HG02970 (cell line): ENCODE measurements around the gene ZNF746.
"Not testable (repeated sequence)": the region's sequence is repeated elsewhere in the genome, so short reads cannot be mapped to it uniquely, and the experiment has no call there.

Experiments
- ATAC-seq: cut with Tn5 transposase; IDR thresholded peaks from one replicate; pipeline ENCODE4 v1.9.1; 2021; ENCODE audit warnings: mild to moderate bottlenecking, moderate library complexity, moderate number of reproducible peaks; ENCODE audit not compliant: unreplicated experiment, low FRiP score

The ZNF746 gene

GRCh38 chr7:149497467-149498261 lies at the start of gene ZNF746:
TSS of gene ZNF746 (minus strand) at chr7:149497809. CDS start at chr7:149497536, 273 bp downstream.
- ATAC-seq, result peak; percentile 94

DNA sequence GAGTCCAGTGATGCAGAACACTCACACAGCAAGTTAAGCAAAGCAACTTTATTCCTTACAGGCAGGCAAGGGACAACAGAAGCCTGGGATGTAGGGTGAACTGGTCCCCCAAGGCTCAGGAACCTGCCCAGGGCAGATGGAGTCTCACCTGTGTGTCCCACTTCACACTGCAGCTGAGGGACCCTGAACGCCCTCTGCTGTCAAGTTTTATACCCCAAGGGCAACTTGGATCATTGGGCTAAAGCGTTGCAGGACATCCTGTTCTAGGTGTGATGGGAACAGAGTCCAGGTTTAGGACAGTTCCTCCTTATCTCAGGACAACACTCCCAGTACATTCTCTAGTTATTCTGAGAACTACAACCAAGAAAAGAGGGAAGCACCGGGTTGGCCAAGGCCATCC lies 49.5 kb upstream of the ZNF746 start:
- ATAC-seq, result no peak

DNA sequence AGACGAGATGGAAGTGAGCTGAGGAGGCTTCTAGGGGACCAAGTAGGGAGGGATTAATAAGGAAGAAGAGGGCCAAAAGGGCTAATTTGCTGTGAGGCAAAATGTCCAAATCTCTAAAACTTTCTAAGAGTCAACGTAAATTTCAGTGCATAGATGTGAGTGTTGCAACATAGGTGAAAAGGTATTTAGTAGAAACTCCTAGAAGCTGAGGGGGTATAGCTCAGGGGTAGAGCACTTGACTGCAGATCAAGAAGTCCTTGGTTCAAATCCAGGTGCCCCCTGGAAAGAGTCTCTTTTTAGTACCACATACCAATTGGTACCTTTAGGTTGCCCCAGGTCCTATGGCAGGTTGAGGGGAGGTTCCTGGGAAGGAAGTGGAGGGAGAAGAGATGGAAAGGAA lies 48.7 kb upstream of the ZNF746 start:
- no peak for ATAC-seq

GRCh38 chr7:149544028-149544427 lies 46.4 kb upstream of the ZNF746 start:
- no peak for ATAC-seq

DNA sequence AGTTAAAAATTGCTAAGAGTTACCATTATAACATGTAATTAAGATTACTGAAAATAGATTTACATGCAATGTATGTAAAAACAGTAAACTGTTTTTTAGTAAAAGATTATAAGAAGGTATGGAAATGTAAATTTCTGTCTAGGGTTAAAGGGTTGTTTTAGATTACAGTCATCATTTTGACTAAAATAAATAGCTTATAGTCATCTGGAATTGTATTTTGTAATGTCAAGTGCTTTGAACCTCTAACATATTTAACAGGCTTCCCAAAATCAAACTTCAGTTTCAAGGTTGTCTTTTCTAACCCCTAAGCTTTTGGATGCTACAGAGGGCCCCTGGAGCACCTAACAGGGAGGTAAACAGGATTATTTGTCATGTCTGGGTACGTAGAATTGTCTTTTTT lies 35.0 kb upstream of the ZNF746 start:
- no peak for ATAC-seq

- ATAC-seq, result no peak
Observed at GRCh38 chr7:149529136-149529718, 31.6 kb upstream of the ZNF746 start.

DNA sequence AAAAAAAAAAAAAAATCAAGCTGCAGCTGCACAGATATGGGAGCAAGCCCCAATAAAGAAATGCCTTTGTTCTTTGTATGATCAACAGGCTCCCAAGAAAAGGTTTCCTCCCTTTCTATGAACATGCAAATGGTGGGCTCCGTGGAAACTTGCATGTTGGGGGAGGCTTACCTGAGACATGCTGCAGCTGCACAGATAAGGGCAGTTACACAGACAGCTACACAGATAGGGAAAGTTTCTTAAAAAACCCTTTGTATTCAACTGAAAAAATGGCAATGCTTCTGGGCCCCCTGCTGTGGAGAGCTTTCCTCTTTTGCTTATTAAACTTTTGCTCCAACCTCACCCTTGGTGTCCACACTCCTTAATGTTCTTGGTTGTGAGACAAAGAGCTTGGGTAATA lies 29.8 kb upstream of the ZNF746 start:
- no peak for ATAC-seq

DNA sequence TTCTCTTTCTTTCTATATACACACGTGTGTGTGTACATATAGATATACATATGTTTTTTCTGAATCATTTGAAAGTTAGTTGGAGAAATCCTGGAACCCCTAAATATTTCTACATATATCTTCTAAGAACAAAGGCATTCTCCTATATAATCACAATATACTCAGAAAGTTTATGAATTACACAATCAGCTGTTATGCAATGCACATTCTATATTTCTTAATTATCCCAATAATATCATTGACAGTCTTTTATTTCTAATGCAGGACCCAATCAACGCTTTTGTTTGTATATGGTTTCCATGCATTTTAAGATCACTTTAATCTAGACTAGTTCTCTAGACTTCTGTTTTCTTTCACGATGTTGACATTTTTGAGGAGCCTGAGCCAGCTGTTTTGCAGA lies 27.7 kb upstream of the ZNF746 start:
- no peak for ATAC-seq

- ATAC-seq, result no peak
Observed at GRCh38 chr7:149524394-149524793, 26.8 kb upstream of the ZNF746 start.

DNA sequence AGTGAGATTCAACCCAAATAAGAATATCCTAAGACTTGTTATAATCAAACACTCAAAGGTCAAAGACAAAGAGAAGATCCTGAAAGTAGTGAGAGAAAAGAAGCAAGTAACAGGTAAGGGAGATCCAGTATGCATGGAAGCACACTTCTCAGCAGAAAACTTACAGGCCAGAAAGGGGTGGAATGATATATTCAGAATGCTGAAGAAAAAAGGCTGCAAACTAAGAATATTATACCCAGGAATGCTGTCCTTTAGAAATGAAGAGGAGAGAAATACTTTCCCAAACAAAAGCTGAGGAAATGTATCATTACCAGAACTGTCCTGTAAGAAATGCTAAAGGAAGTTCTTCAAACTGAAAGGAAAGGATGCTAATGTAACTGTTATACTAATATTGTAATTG lies 12.6 kb upstream of the ZNF746 start:
- ATAC-seq, result no peak

DNA sequence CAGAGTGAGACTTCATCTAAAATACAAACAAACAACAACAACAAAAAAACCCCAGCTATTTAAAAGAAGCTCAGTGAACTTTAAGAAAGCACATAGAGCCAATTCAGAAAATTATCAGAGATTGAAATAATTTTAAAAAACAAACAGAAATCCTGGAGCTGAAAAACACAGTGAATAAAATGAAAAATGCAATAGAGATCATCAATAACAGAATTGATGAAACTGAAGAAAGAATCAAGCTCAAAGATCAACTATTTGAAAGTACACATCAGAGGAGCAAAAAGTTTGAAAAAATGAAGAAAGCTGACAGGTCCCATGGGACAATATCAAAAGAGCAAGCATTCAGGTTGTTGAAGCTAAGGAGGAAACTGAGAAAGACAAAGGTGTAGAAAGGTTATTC lies 12.2 kb upstream of the ZNF746 start:
- ATAC-seq, result no peak

DNA sequence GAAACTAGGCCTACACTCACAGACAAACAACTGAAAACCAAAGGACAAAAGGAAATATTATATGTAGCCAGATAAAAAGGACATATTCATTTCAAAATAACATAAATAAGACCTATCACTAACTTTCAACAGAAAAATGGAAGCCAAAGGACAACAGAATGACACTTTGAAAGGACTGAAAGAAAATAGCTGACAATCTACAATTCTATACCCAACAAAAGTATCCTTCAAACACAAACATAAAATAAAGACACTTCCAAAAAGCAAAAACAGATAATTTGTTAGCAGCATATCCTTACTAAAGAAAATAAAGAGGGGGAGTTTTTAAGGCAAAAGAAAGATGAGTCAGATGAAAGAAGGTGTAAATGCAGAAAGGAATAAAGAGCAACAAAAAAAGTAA lies 7.9 kb upstream of the ZNF746 start:
- ATAC-seq, result no peak

DNA sequence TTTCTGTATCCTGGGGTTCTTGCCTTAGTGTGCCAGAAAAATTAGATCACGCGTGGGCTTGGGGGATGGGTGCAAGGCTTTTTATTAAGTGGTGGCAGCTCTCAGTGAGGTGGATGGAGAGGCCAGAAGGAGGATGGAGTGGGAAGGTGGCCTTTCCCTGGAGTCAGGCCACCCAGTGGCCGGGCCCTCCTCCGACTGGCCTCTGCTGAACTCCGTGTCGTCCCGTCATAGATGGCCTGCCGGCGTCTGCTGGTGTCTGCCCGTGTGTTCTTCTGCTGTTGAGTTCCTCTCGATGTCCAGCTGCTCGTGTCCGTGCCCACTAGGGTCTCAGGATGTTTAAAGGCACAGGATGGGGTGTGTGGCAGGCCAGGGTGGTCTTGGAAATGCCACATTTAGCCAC lies 4.0 kb upstream of the ZNF746 start:
- ATAC-seq, result no peak

DNA sequence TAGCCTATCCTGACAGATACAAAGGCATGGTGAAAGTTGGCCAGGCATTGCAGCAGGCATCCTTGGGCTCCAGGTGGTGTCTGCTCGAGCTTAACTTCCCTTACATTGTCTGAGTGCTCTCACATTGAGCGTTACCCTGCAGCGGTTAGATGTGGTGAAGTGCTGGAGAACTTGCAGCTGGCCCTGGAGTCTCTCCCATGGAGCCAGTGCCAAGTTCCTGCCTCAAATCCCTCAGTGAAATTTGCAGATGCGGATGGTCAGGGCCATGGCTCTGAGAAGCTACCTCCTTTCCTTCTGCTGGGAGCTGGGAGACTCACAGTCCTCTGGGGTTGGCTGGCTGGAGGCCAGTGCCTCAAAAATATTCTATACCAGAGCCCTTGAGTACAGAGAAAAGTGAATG lies 3.3 kb upstream of the ZNF746 start:
- ATAC-seq, result no peak

DNA sequence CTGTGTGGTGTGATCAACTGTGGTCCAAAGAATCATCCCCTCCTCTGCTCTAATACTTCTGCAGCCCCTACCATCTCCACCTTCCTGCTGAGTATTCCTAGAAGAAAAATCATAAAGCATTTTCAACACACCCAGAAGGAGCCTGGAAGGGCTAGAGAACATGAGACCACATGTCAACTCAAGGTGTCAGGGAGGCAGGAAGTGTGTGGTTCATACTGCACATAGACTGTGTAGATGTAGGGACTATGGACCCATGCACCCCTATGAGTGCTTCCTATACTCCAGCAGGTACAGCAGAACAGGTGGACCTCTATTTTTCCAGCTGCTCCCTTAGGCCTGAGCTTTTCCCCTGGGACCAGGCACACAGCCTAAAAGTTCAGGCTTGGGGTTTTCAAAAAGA lies 2.6 kb upstream of the ZNF746 start:
- ATAC-seq, result no peak

GRCh38 chr7:149498811-149499210 lies 1.2 kb upstream of the ZNF746 start:
- no peak for ATAC-seq

GRCh38 chr7:149496642-149497391 lies 792 bp downstream of the ZNF746 start:
- peak; percentile 19 for ATAC-seq

- no peak for ATAC-seq
Observed at GRCh38 chr7:149495785-149496641, 1.6 kb downstream of the ZNF746 start.

GRCh38 chr7:149494738-149495368 lies 2.8 kb downstream of the ZNF746 start:
- no peak for ATAC-seq

DNA sequence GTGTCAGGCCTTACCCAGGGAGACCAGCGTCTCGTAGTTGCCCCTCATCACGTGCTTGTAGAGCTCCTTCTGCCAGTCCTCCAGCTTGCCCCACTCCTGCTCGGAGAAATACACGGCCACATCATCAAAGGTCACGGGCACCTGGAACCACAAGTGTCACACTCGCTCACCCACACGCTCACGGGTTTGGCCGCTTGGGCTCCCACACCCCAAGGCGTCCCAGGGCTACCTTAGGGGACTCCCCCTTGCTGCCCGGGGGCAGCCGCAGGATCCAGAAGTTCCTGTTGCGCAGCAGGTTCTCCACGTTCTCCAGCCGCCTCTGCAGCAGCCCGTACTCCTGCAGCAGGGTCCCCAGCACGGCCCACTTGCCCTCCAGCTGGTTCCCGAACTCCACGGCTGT lies 3.6 kb downstream of the ZNF746 start:
- not testable (repeated sequence) for ATAC-seq
